ENCODE data around the gene RGMB. TPM values are rescaled to one million over a fixed set of nuclear protein-coding genes. Genes with fewer than 3 reads are reported as not detected.

RGMB gene
- total and polyA plus RNA-seq, 2 experiments from 2014 or later: 145 to 201 TPM

GRCh38 chr5:98798371-98798770 is 24.9 kb downstream of the RGMB start:
- TF ChIP-seq EZH2phosphoT487 (IDR thresholded peaks at IDR 0.05; ENCODE audit: insufficient read depth, low read depth) (no peak), EZH2 (IDR thresholded peaks at IDR 0.05; ENCODE audit: insufficient read depth, poor library complexity, severe bottlenecking) (no peak)
- no peak overlapping the region for H3K4me2 ChIP-seq (ENCODE audit: unreplicated experiment)
- WGBS, 2 experiments (ENCODE audit: low coverage in 1 of 2, low lambda C conversion rate in 2 of 2, missing lambda C conversion rate in 2 of 2): 46 to 61% methylated on average over 1 of the region's 1 CpG
- peaks cover 2% of the 10 kb centered on the region; the same call in 1 of the 2 replicates for H4K20me1 ChIP-seq (ENCODE audit: insufficient read depth)
- no peak overlapping the region for H2AFZ ChIP-seq
- peaks cover 27% of the 10 kb centered on the region for H3K79me2 ChIP-seq (ENCODE audit: insufficient read depth)
- no peak overlapping the region for H3K9ac ChIP-seq
- no peaks in the 10 kb centered on the region for H3K9me2 ChIP-seq (ENCODE audit: insufficient read depth)
- peaks cover 57% of the 10 kb centered on the region for H3F3A ChIP-seq (ENCODE audit: insufficient read depth)
- DNase-seq: peak; percentile 51
- no peaks in the 10 kb centered on the region for H3K9me3 ChIP-seq (ENCODE audit: low read depth)
- H3K36me3 ChIP-seq (ENCODE audit: low read depth): peaks cover 19% of the 10 kb centered on the region
- no peak overlapping the region for H3K4me3 ChIP-seq
- peaks cover 22% of the 10 kb centered on the region for H3K4me1 ChIP-seq (ENCODE audit: insufficient read depth)
- no peak overlapping the region for H3K27ac ChIP-seq
- in situ Hi-C loops (cut with MboI): loop anchor here (25.0 kb wide), 1 partner anchor 1261 kb away; no protein-coding TSS in a partner anchor
- no peaks in the 10 kb centered on the region for H3K27me3 ChIP-seq (replicated peaks; ENCODE audit: insufficient read depth)

- no peak overlapping the region for H3K4me2 ChIP-seq (ENCODE audit: unreplicated experiment)
- H3K27me3 ChIP-seq (replicated peaks; ENCODE audit: insufficient read depth): no peaks in the 10 kb centered on the region
- in situ Hi-C loops (cut with MboI): loop anchor here (25.0 kb wide), 1 partner anchor 1262 kb away; no protein-coding TSS in a partner anchor
- no peak for TF ChIP-seq EZH2phosphoT487 (IDR thresholded peaks at IDR 0.05; ENCODE audit: insufficient read depth, low read depth)
- no peak for TF ChIP-seq EZH2 (IDR thresholded peaks at IDR 0.05; ENCODE audit: insufficient read depth, poor library complexity, severe bottlenecking)
- peaks cover 15% of the 10 kb centered on the region for H3K36me3 ChIP-seq (ENCODE audit: low read depth)
- H3K27ac ChIP-seq: no peak overlapping the region
- H4K20me1 ChIP-seq (ENCODE audit: insufficient read depth): peaks cover 2% of the 10 kb centered on the region; the same call in 1 of the 2 replicates
- H3K4me1 ChIP-seq (ENCODE audit: insufficient read depth): peaks cover 22% of the 10 kb centered on the region
- peaks cover 22% of the 10 kb centered on the region for H3K79me2 ChIP-seq (ENCODE audit: insufficient read depth)
- no peaks in the 10 kb centered on the region for H3K9me3 ChIP-seq (ENCODE audit: low read depth)
- no peak overlapping the region for H2AFZ ChIP-seq
- peaks cover 57% of the 10 kb centered on the region for H3F3A ChIP-seq (ENCODE audit: insufficient read depth)
- no peak overlapping the region for H3K9ac ChIP-seq
- WGBS, 2 experiments (ENCODE audit: low coverage in 1 of 2, low lambda C conversion rate in 2 of 2, missing lambda C conversion rate in 2 of 2): 97 to 98% methylated on average over 3 of the region's 3 CpGs
- no peaks in the 10 kb centered on the region for H3K9me2 ChIP-seq (ENCODE audit: insufficient read depth)
- H3K4me3 ChIP-seq: no peak overlapping the region
- peak; percentile 49 for DNase-seq
Observed at GRCh38 chr5:98798847-98799246, 25.4 kb downstream of the RGMB start.

- Histone ChIP-seq H2AFZ (no peak overlapping the region), H3K4me3 (no peak overlapping the region), H3K9me3 (ENCODE audit: low read depth) (no peaks in the 10 kb centered on the region), H3K9ac (no peak overlapping the region), H4K20me1 (ENCODE audit: insufficient read depth) (no peaks in the 10 kb centered on the region), H3K36me3 (ENCODE audit: low read depth) (peaks cover 8% of the 10 kb centered on the region; the same call in 1 of the 2 replicates), H3K9me2 (ENCODE audit: insufficient read depth) (no peaks in the 10 kb centered on the region), H3F3A (ENCODE audit: insufficient read depth) (peaks cover 4% of the 10 kb centered on the region), H3K27me3 (replicated peaks; ENCODE audit: insufficient read depth) (no peaks in the 10 kb centered on the region), H3K4me1 (ENCODE audit: insufficient read depth) (no peaks in the 10 kb centered on the region), H3K4me2 (ENCODE audit: unreplicated experiment) (no peak overlapping the region), H3K27ac (no peak overlapping the region), H3K79me2 (ENCODE audit: insufficient read depth) (no peaks in the 10 kb centered on the region)
- no peak for DNase-seq
- in situ Hi-C loops (cut with MboI): loop anchor here (25.0 kb wide), 1 partner anchor 1592 kb away; no protein-coding TSS in a partner anchor
- TF ChIP-seq EZH2 (IDR thresholded peaks at IDR 0.05; ENCODE audit: insufficient read depth, poor library complexity, severe bottlenecking): no peak
- TF ChIP-seq EZH2phosphoT487 (IDR thresholded peaks at IDR 0.05; ENCODE audit: insufficient read depth, low read depth): no peak
- 100% methylated on average over 2 of the region's 2 CpGs for WGBS, 2 experiments (ENCODE audit: low coverage in 1 of 2, low lambda C conversion rate in 2 of 2, missing lambda C conversion rate in 2 of 2)
Observed at GRCh38 chr5:98804066-98804465, 30.6 kb downstream of the RGMB start.

- Histone ChIP-seq H3K27ac (no peak overlapping the region), H3K9me3 (ENCODE audit: low read depth) (no peaks in the 10 kb centered on the region), H3K4me1 (ENCODE audit: insufficient read depth) (no peaks in the 10 kb centered on the region), H3K9me2 (ENCODE audit: insufficient read depth) (no peaks in the 10 kb centered on the region), H4K20me1 (ENCODE audit: insufficient read depth) (no peaks in the 10 kb centered on the region), H3K27me3 (replicated peaks; ENCODE audit: insufficient read depth) (no peaks in the 10 kb centered on the region), H3K79me2 (ENCODE audit: insufficient read depth) (no peaks in the 10 kb centered on the region), H3K4me3 (no peak overlapping the region), H3K9ac (no peak overlapping the region), H2AFZ (no peak overlapping the region), H3K36me3 (ENCODE audit: low read depth) (peaks cover 8% of the 10 kb centered on the region; the same call in 1 of the 2 replicates), H3K4me2 (ENCODE audit: unreplicated experiment) (no peak overlapping the region), H3F3A (ENCODE audit: insufficient read depth) (no peaks in the 10 kb centered on the region)
- WGBS, 2 experiments (ENCODE audit: low coverage in 1 of 2, low lambda C conversion rate in 2 of 2, missing lambda C conversion rate in 2 of 2): 22 to 48% methylated on average over 1 of the region's 1 CpG
- no peak for DNase-seq
- TF ChIP-seq EZH2phosphoT487 (IDR thresholded peaks at IDR 0.05; ENCODE audit: insufficient read depth, low read depth) (no peak), EZH2 (IDR thresholded peaks at IDR 0.05; ENCODE audit: insufficient read depth, poor library complexity, severe bottlenecking) (no peak)
- in situ Hi-C loops (cut with MboI): loop anchor here (25.0 kb wide), 1 partner anchor 1593 kb away; no protein-coding TSS in a partner anchor
Observed at GRCh38 chr5:98805070-98805469, 31.6 kb downstream of the RGMB start.
